GM18502 (cell line): ENCODE results near the gene NOXRED1.
"Not testable (repeated sequence)": the region's sequence is repeated elsewhere in the genome, so short reads cannot be mapped to it uniquely, and the experiment has no call there.

ENCODE experiments used
- ATAC-seq: cut with Tn5 transposase; IDR thresholded peaks from one replicate; pipeline ENCODE4 v1.9.1; 2021; ENCODE audit warnings: mild to moderate bottlenecking; ENCODE audit not compliant: unreplicated experiment, poor library complexity

NOXRED1 gene

DNA sequence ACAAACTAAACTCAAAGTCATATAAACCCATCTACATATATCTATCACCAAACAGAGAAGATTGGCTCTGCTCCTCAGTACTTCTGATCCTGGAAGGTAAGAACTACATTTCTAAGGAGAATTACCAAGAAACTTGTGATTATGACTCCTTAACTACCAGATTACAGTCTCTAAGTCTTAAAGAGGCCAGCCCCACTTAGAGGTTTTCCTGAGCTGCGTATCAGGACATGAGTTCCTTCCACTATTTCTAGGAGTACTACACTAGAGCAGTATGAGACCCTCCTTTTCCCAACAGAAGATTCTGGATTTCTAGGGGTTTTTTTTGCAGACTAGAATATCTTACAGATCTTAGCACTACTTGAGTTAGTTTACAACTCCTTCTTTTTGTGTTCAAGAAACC lies at the start of gene NOXRED1:
TSS of gene NOXRED1 (minus strand) at position 101 of the 400 bp plus-strand sequence. CDS start 634 bp downstream, outside the sequence.
- no peak for ATAC-seq

GRCh38 chr14:77470224-77470870 lies 47.0 kb upstream of the NOXRED1 start:
- no peak for ATAC-seq

GRCh38 chr14:77469539-77469938 lies 46.2 kb upstream of the NOXRED1 start:
- ATAC-seq, result no peak

DNA sequence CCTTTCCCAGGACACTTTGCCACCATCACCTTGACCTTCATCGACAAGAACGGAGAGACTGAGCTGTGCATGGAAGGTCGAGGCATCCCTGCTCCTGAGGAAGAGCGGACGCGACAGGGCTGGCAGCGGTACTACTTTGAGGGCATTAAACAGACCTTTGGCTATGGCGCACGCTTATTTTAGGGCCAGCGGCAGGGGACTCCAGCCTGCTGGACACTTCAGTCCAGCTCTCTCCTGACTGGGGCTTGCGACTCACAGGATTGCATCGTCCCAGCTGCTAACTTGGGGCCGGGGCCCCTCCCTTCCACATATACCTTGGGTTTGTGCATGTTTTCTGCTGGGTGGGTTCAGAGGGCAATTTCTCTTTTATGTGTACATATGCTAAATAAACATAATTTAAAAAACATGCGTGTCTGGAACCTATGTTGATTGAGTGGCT lies 45.8 kb upstream of the NOXRED1 start:
- no peak for ATAC-seq

GRCh38 chr14:77467801-77468200 lies 44.5 kb upstream of the NOXRED1 start:
- no peak for ATAC-seq

- no peak for ATAC-seq
Observed at GRCh38 chr14:77459072-77459723, 35.9 kb upstream of the NOXRED1 start.

- peak; percentile 27 for ATAC-seq
Observed at GRCh38 chr14:77458249-77458950, 35.1 kb upstream of the NOXRED1 start.

GRCh38 chr14:77457522-77458248 lies 34.4 kb upstream of the NOXRED1 start, which contains the start of the genes AHSA1 and VIPAS39:
Gene AHSA1 (plus strand): TSS chr14:77458093. CDS start chr14:77458190, 97 bp downstream.
Gene VIPAS39 (minus strand): TSS chr14:77457601. CDS start chr14:77454102, 3,499 bp downstream.
- ATAC-seq, result peak; percentile 89

DNA sequence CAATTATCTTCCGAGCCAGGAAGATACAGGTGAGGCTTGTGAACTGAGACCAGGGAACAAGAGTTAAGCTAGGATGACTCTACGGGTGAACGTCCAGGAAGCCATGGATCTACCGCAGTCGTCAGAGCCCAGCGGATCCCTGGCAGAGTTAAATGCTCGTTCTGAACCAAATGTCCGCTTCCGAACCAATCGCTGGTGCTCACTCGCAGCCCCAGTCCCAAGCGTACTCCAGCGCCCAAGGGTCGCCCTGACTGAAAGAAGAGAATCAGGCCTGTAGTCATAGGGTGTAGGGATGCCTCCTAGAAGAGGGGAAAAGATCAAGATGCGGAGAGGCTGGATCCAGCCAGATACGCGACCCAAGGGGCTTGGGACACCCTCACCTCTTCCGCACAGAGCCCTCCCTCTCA lies 33.8 kb upstream of the NOXRED1 start:
- no peak for ATAC-seq

DNA sequence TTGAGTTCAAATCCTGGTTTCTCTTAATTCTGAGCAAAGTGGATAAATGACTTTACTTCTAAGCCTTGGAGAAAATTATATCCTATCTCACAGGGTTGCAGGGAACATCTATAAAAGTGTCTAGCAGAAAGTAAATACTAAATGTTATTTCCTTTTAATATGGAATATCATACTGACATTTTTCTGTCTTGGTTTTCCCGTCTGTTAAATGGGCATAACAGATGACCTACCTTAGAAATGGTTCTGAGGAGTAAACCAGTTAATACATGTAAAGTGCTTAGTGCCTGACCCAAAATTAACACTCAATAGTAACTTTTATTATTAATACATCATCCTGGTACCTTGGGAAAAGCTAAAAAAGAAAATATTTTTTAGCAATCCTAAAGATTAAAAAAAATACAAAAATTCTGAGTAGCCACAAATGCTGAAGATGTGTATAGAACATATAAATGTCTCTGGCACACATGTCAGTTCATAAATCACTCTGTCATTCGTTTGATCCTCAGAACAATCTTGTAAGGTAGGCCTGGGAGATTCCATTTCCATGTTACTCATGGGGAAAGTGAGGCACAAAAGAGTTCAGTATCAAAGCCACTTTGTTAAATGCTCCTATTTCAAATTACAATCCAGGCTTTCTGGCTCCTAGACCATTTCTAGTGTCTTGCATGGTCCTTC lies 32.8 kb upstream of the NOXRED1 start:
- ATAC-seq, result no peak

GRCh38 chr14:77442196-77442595 lies 18.9 kb upstream of the NOXRED1 start:
- ATAC-seq, result no peak

DNA sequence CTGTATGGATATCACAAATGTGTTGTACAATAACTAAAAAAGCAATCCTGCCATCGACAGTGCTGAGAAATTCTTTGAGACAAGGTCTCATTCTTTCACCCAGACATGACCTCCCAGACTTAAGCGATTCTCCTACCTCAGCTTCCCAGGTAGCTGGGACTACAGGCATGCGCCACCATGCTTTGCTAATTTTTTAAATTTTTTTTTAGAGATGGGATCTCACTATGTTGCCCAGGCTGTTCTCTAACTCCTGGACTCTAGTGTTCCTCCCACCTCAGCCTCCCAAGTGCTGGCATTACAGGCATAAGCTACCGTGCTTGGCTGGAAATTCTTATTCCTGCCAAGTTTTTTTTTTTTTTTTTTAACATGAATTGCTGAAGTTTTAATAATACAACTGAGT lies 16.5 kb upstream of the NOXRED1 start:
- no peak for ATAC-seq

- ATAC-seq, result no peak
Observed at GRCh38 chr14:77438596-77438995, 15.3 kb upstream of the NOXRED1 start.

DNA sequence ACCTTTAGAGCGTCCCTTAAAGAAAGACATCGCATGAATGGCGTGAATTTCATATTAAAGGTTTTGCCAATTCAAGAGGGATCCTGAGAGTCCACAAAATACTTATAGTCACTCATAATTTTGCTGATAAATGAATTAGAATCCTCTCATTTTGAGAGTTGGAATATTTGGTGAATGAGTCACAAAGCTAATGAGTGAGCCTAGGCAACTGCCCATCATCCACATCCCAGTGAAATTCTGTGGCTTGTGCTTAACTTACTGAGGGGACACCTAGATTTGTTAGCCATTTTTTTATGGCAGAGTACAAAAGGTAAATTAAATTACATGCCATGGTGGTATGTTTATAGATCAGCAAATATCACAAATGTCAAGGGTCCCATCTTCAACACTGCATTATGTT lies 12.7 kb upstream of the NOXRED1 start:
- no peak for ATAC-seq

- no peak for ATAC-seq
Observed at GRCh38 chr14:77426396-77426795, 3.1 kb upstream of the NOXRED1 start.

- ATAC-seq, result no peak
Observed at GRCh38 chr14:77424862-77425261, 1.5 kb upstream of the NOXRED1 start.

- no peak for ATAC-seq
Observed at GRCh38 chr14:77421201-77421600, 2.1 kb downstream of the NOXRED1 start.

- no peak for ATAC-seq
Observed at GRCh38 chr14:77416836-77417235, 6.5 kb downstream of the NOXRED1 start.

- not testable (repeated sequence) for ATAC-seq
Observed at GRCh38 chr14:77416098-77416497, 7.2 kb downstream of the NOXRED1 start.
